PFSK-1 (cell line): ENCODE data around the gene ROBO2.

Source experiments
- FOXP2 ChIP-seq: optimal IDR thresholded peaks from 2 replicates; pipeline ENCODE3; 2011; ENCODE audit warnings: borderline replicate concordance, control low read depth, inconsistent platforms; ENCODE audit not compliant: insufficient read depth; ENCODE audit errors: extremely low read length, extremely low read depth
- POLR2AphosphoS5 ChIP-seq: IDR thresholded peaks from 2 replicates; pipeline ENCODE4 v1.6.1; 2012; ENCODE audit warnings: low read depth, mild to moderate bottlenecking, control low read depth, low read length, moderate library complexity
- SIN3A ChIP-seq: IDR thresholded peaks from 2 replicates; pipeline ENCODE4 v1.6.1; 2012; ENCODE audit warnings: mild to moderate bottlenecking, low read length, moderate library complexity, borderline replicate concordance; ENCODE audit not compliant: insufficient read depth
- TAF1 ChIP-seq: IDR thresholded peaks from 2 replicates; pipeline ENCODE4 v1.6.1; 2012; ENCODE audit warnings: low read length, control low read depth, borderline replicate concordance; ENCODE audit not compliant: insufficient read depth
- TF ChIP-seq, protein P1 (sequence below), 2 experiments: IDR thresholded peaks; 2 replicates each; pipeline versions ENCODE4 v1.6.1 to v1.8.0; 2011 to 2012; ENCODE audit warnings: low read depth in 2 of 2, low read length in 2 of 2, control low read depth in 1 of 2, inconsistent platforms in 1 of 2, mild to moderate bottlenecking in 1 of 2, moderate library complexity in 1 of 2; ENCODE audit not compliant: insufficient read depth in 1 of 2

The ROBO2 gene

DNA sequence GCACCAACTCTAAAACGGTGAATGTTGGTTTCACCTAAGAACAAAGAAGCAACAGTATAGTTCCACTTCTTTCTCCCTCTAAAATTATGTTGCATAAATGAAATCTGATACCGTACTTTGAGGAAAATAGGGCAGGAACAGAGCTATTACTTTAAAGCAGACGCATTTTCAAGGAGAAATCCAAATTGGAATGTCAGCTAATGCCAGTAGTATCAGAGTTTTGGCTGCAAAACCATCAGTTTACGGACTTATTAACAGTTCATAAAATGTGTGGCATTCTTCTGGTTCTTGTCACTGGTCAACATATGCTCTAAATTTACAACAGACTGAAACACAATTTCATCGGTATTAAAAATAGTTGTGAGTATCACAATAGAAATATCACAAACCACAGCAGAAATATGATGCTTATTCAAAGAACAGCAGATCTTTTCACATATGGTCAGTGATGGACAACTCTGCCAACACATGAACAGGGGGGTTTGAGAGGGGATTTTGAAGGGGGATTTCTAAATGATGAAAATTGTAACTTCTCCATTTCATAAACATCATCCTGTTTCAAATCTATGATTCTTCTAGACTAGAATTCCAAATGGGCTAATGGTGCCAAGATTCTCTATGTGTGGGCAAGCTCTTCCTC lies 38.7 kb upstream of the ROBO2 start:
- TF ChIP-seq TAF1 (no peak), POLR2AphosphoS5 (no peak), SIN3A (no peak), FOXP2 (no peak)
- TF ChIP-seq, protein P1, sequence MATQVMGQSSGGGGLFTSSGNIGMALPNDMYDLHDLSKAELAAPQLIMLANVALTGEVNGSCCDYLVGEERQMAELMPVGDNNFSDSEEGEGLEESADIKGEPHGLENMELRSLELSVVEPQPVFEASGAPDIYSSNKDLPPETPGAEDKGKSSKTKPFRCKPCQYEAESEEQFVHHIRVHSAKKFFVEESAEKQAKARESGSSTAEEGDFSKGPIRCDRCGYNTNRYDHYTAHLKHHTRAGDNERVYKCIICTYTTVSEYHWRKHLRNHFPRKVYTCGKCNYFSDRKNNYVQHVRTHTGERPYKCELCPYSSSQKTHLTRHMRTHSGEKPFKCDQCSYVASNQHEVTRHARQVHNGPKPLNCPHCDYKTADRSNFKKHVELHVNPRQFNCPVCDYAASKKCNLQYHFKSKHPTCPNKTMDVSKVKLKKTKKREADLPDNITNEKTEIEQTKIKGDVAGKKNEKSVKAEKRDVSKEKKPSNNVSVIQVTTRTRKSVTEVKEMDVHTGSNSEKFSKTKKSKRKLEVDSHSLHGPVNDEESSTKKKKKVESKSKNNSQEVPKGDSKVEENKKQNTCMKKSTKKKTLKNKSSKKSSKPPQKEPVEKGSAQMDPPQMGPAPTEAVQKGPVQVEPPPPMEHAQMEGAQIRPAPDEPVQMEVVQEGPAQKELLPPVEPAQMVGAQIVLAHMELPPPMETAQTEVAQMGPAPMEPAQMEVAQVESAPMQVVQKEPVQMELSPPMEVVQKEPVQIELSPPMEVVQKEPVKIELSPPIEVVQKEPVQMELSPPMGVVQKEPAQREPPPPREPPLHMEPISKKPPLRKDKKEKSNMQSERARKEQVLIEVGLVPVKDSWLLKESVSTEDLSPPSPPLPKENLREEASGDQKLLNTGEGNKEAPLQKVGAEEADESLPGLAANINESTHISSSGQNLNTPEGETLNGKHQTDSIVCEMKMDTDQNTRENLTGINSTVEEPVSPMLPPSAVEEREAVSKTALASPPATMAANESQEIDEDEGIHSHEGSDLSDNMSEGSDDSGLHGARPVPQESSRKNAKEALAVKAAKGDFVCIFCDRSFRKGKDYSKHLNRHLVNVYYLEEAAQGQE (IDR thresholded peaks at IDR 0.05; ENCODE audit: insufficient read depth in 1 of 2, low read depth in 2 of 2, low read length in 2 of 2), result no peak

DNA sequence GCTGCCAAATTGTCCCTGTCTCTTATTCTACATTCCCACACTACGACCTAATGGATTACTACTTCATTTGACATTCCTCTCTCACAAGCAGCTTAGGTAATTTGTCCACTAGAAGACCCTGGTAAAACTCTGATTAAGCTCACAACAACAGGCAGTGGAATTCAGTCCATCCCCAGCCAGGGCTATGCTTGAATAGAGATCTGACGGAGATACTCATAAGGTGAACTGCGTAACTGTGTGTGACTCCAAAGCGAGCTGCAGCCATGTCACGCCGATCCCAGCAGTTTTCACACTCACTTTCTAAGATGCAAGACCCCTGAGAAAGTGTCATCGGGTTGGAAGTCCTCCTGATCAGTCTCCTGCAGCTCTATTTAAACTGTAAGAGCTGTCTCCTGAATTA lies 25.7 kb upstream of the ROBO2 start:
- TF ChIP-seq FOXP2, result no peak
- no peak for TF ChIP-seq TAF1
- TF ChIP-seq POLR2AphosphoS5, result no peak
- TF ChIP-seq SIN3A, result no peak
- TF ChIP-seq, protein P1 (IDR thresholded peaks at IDR 0.05; ENCODE audit: insufficient read depth in 1 of 2, low read depth in 2 of 2, low read length in 2 of 2), result no peak

DNA sequence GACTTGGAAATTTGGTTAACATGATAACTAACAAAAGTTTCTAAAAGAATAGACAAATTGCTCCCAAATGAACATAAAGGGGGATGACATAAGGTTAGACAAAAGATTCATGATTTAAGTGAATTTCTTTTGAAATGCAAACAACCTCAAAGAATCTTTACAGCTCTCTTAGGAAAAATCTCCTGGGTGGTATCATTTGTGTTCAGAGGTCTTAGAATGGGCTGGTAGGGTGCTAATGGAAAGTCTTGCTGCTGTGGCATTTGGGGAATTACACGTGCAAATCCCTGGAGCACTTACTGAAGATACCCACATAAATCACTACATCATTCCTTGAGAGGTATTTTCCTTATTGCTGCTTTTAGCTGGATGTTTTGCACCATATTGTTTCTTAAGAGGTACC lies 14.4 kb upstream of the ROBO2 start:
- TF ChIP-seq, protein P1 (IDR thresholded peaks at IDR 0.05; ENCODE audit: insufficient read depth in 1 of 2, low read depth in 2 of 2, low read length in 2 of 2), result no peak
- TF ChIP-seq TAF1 (no peak), SIN3A (no peak), FOXP2 (no peak), POLR2AphosphoS5 (no peak)

DNA sequence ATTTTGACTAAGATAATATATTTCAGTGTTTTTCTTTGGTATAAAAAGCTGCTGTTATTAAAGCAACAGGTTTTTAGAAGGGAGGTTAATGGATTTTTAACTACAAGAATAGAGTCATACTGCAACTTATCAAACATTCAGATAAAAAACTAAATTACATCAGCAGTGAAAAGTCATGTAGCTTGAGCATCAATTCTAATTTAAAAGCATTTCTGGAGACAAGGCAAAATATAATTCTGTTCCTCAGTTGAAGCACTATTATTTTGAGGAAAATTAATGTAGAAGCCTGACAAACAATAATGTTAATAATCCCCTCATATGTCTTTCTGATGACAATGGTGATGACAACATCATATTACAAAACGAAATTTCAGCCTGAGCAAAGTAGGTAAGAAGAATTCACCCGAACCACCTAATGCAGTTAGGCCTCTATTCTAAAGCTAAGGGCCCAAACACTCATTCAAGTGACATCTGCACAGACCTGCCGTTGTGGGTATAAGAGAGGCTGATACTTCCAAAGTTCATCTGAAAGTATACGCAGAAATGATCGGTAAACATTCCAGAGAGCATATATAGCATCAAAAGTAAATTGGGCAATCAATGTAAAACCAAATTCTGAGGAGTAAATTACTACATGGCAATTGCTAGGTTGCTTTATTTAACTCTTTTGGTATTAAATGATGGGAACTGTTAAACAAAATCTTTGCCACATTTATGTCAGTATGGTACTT lies 12.8 kb upstream of the ROBO2 start:
- TF ChIP-seq SIN3A (no peak), TAF1 (no peak), FOXP2 (no peak), POLR2AphosphoS5 (no peak)
- TF ChIP-seq, protein P1 (IDR thresholded peaks at IDR 0.05; ENCODE audit: insufficient read depth in 1 of 2, low read depth in 2 of 2, low read length in 2 of 2), result no peak
